ENCODE results near the gene DNER. TPM values are rescaled to one million over a fixed set of nuclear protein-coding genes. Genes with fewer than 3 reads are reported as not detected.

DNER gene
- total and polyA plus RNA-seq, 2 experiments from 2014 or later, result not detected

DNA sequence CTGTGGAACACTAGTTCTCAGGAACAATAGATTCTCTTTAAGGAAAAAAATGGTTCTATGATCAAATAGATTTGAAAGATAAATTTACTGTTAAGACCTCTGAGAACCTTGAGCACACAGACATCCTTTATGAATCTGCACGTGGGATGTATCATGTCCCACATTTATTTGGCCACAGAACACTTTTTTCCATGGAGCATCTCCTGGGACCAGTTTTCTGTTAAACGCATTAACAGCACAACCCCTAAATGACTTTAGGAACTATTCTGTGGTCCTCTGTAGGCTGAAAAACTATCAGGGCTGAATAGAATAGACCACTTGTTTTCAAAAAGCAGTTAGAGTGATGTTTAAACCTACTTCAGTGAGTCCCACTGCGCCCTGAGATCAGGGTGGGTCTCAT lies 311.1 kb downstream of the DNER start:
- H3K27ac ChIP-seq, result no peak overlapping the region
- no peaks in the 10 kb centered on the region for H3K4me1 ChIP-seq (ENCODE audit: low read depth)
- TF ChIP-seq, protein P1, sequence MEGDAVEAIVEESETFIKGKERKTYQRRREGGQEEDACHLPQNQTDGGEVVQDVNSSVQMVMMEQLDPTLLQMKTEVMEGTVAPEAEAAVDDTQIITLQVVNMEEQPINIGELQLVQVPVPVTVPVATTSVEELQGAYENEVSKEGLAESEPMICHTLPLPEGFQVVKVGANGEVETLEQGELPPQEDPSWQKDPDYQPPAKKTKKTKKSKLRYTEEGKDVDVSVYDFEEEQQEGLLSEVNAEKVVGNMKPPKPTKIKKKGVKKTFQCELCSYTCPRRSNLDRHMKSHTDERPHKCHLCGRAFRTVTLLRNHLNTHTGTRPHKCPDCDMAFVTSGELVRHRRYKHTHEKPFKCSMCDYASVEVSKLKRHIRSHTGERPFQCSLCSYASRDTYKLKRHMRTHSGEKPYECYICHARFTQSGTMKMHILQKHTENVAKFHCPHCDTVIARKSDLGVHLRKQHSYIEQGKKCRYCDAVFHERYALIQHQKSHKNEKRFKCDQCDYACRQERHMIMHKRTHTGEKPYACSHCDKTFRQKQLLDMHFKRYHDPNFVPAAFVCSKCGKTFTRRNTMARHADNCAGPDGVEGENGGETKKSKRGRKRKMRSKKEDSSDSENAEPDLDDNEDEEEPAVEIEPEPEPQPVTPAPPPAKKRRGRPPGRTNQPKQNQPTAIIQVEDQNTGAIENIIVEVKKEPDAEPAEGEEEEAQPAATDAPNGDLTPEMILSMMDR (IDR thresholded peaks at IDR 0.05; ENCODE audit: low read depth, low read length), result no peak
- H3K27me3 ChIP-seq, result no peaks in the 10 kb centered on the region
- no peaks in the 10 kb centered on the region for H3K9me3 ChIP-seq (ENCODE audit: low read depth)
- H3K4me3 ChIP-seq, result no peak overlapping the region
- DNase-seq (ENCODE audit: low read depth in 1 of 2, low spot score in 1 of 2), result no peak
- H3K36me3 ChIP-seq, result no peaks in the 10 kb centered on the region

DNA sequence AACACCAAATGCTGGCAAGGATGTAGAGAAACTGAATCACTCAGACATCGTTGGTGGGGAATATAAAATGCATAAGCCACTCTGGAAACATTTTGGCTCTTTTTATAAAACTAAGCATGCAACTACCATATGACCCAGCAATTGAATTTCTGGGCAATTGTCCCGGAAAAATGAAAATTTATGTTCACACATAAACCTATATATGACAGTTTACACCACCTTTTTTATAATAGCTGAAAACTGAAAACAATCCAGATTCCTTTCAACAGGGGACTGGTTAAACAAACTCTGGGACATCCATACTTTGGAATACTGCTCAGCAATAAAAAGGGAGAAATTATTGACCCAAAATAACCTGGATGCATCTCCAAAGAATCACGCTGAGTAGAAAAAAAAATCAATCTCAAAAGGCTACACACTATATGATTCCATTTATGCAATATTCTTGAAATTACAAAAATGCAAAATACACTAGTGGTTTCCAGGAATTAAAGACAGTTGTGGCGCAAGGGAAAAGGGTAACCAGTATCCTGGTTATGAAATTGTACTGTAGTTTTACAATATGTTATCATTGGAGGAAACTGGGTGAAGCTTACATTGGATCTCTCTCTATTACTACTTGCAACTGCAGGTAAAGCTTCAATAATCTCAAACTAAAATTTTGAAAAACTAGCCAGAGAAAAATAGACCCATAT lies 313.0 kb downstream of the DNER start:
- no peak overlapping the region for H3K27ac ChIP-seq
- no peaks in the 10 kb centered on the region for H3K36me3 ChIP-seq
- TF ChIP-seq, protein P1 (IDR thresholded peaks at IDR 0.05; ENCODE audit: low read depth, low read length), result no peak
- H3K9me3 ChIP-seq (ENCODE audit: low read depth), result no peaks in the 10 kb centered on the region
- no peaks in the 10 kb centered on the region for H3K27me3 ChIP-seq
- DNase-seq (ENCODE audit: low read depth in 1 of 2, low spot score in 1 of 2), result peak in 1 of 2 donors; percentile 25
- H3K4me3 ChIP-seq, result no peak overlapping the region
- H3K4me1 ChIP-seq (ENCODE audit: low read depth), result no peaks in the 10 kb centered on the region

DNA sequence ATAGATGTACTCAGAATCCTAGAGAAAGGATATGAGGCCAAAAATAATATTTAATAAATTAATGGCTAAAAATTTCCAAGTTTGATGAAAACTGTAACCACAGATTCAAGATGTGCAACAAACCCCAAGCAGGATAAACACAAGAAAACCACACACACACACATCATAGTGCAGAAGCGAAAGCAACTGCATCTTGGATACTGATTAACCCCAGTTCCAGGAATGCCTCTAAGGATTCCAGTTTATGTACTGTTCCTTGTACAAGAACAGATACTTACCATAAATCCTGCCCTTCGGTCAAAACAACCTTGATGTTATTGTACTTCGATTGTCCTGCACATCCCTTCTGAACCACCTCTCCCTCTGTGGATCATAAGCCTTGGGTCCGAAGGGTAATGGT lies 320.4 kb downstream of the DNER start:
- DNase-seq (ENCODE audit: low read depth in 1 of 2, low spot score in 1 of 2), result no peak
- Histone ChIP-seq H3K27me3 (no peaks in the 10 kb centered on the region), H3K4me3 (no peak overlapping the region), H3K9me3 (ENCODE audit: low read depth) (no peaks in the 10 kb centered on the region), H3K27ac (no peak overlapping the region), H3K4me1 (ENCODE audit: low read depth) (no peaks in the 10 kb centered on the region), H3K36me3 (no peaks in the 10 kb centered on the region)
- TF ChIP-seq, protein P1 (IDR thresholded peaks at IDR 0.05; ENCODE audit: low read depth, low read length), result no peak

DNA sequence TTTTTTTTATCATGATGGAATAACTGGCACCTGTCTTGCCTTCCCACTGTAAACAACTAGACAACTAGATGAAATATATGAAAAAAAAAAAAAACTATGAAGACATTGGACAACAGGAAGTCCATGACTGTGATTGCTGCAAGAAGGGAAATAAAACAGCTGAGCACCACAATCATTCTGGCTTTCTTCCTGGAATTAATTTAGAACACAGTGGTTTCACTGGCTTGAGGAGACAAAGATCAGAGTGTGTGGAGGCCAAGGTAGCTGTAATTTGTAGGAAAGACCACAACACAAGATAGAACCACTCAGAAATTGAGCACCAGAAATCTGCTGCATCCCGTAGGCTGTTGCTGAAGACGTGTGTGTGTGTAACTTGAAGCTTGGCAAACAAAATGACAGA lies 322.2 kb downstream of the DNER start:
- no peaks in the 10 kb centered on the region for H3K9me3 ChIP-seq (ENCODE audit: low read depth)
- H3K36me3 ChIP-seq, result no peaks in the 10 kb centered on the region
- H3K4me1 ChIP-seq (ENCODE audit: low read depth), result no peaks in the 10 kb centered on the region
- DNase-seq (ENCODE audit: low read depth in 1 of 2, low spot score in 1 of 2), result peak in 1 of 2 donors; percentile 84
- TF ChIP-seq, protein P1 (IDR thresholded peaks at IDR 0.05; ENCODE audit: low read depth, low read length), result no peak
- no peaks in the 10 kb centered on the region for H3K27me3 ChIP-seq
- no peak overlapping the region for H3K27ac ChIP-seq
- no peak overlapping the region for H3K4me3 ChIP-seq

DNA sequence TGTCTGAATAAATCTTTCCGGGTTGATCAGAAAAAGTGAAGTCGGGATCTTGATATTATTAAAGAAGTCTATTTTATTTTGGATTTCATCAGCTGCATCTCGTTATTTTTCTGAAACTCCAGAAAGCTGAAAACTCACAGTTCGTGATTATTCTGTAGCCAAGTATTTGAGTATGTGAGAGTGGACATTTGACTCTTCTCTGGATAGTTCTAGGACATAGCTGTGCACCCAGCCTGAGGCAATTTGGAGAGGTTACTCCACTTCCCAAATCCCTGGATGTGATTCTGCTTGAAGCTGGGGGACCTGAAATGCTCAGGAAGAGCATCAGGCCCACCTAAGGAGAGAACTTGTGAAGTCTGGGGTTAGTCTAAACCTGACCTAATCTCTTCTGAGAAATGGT lies 325.6 kb downstream of the DNER start:
- no peak for DNase-seq (ENCODE audit: low read depth in 1 of 2, low spot score in 1 of 2)
- Histone ChIP-seq H3K27me3 (no peaks in the 10 kb centered on the region), H3K36me3 (no peaks in the 10 kb centered on the region), H3K27ac (no peak overlapping the region), H3K4me3 (no peak overlapping the region), H3K9me3 (ENCODE audit: low read depth) (no peaks in the 10 kb centered on the region), H3K4me1 (ENCODE audit: low read depth) (no peaks in the 10 kb centered on the region)
- TF ChIP-seq, protein P1 (IDR thresholded peaks at IDR 0.05; ENCODE audit: low read depth, low read length), result no peak

Data from cardiac muscle cell (in vitro differentiated cells and primary cell).